A549 (cell line): Measurements from ENCODE around the gene RNF32. TPM values are rescaled to one million over a fixed set of nuclear protein-coding genes. Genes with fewer than 3 reads are reported as not detected.
A peak's percentile ranks its signal among the peaks of the same experiment; 100 is the strongest.
"Not testable (repeated sequence)": the region's sequence is repeated elsewhere in the genome, so short reads cannot be mapped to it uniquely, and the experiment has no call there.

Experiments
- ATAC-seq, 2 experiments: fragments of 200-7000 bp in 1 of 2; fragments of >200 bp in 1 of 2; cut with Nextera tagmentation in 1 of 2; cut with Tn5 transposase in 1 of 2; 3 replicates each; pipeline versions ENCODE4 v1.8.0 to v1.9.1; 2018 to 2020; ENCODE audit warnings: mild to moderate bottlenecking in 1 of 2, moderate library complexity in 1 of 2
- CTCF ChIA-PET: fragments of 300-600 bp; sonication (Branson Sonifier 250); formaldehyde crosslinking; extraction: SDS; loops from one replicate; lab custom pipeline; 2021; ENCODE audit warnings: antibody characterized with exemption, inconsistent platforms; lab: Yijun Ruan, JAX
- POLR2A ChIA-PET: fragments of 350-600 bp; formaldehyde crosslinking; extraction: SDS; loops from one replicate; lab custom pipeline; 2021; ENCODE audit warnings: antibody characterized with exemption, inconsistent platforms; lab: Yijun Ruan, JAX
- DNase-seq, 2 experiments: peaks; one replicate each; pipeline versions ENCODE4 v3.0.0 to v3.0.0-alpha.2; 2011 to 2016; ENCODE audit warnings: low read depth in 1 of 2, low spot score in 1 of 2
- FAIRE-seq: peaks from 2 replicates; lab custom pipeline; 2011; peaks lifted over from hg19 to GRCh38; lab: Jason Lieb, UNC
- H3K27ac ChIP-seq, 2 experiments: fragments of >200 bp; sonication (Bioruptor Twin); formaldehyde crosslinking; 3 replicates each; pipeline ENCODE4 v1.5.1; 2016 to 2017
- H3K4me1 ChIP-seq: fragments of >200 bp; sonication (Bioruptor Twin); formaldehyde crosslinking; 3 replicates; pipeline ENCODE4 v1.6.1; 2016
- H3K4me2 ChIP-seq: fragments of >200 bp; sonication (Bioruptor Twin); formaldehyde crosslinking; 3 replicates; pipeline ENCODE4 v1.6.1; 2016
- H3K4me3 ChIP-seq: fragments of >200 bp; sonication (Bioruptor Twin); formaldehyde crosslinking; 3 replicates; pipeline ENCODE4 v1.5.1; 2016
- H3K9me3 ChIP-seq: fragments of >200 bp; sonication (Bioruptor Twin); formaldehyde crosslinking; 3 replicates; pipeline ENCODE4 v1.6.1; 2016
- ATOH8 ChIP-seq: fragments of 250-450 bp; sonication (Bioruptor Pico); IDR thresholded peaks from 2 replicates; pipeline ENCODE4 v1.5.0; 2020; ENCODE audit warnings: low read depth, mild to moderate bottlenecking, moderate library complexity
- CEBPB ChIP-seq, 2 experiments: fragments of >200 bp in 1 of 2; sonication (Bioruptor Twin) in 1 of 2; formaldehyde crosslinking in 1 of 2; IDR thresholded peaks; 2 replicates each; pipeline ENCODE4 v1.6.1; 2012 to 2016
- EHMT2 ChIP-seq: fragments of 200-600 bp; sonication (generic); IDR thresholded peaks from 2 replicates; pipeline ENCODE4 v1.6.1; 2016; ENCODE audit warnings: antibody characterized with exemption, low read depth, mild to moderate bottlenecking, moderate library complexity
- ELK1 ChIP-seq: fragments of 150-350 bp; IDR thresholded peaks from 2 replicates; pipeline ENCODE4 v1.6.1; 2014; ENCODE audit warnings: low read depth, mild to moderate bottlenecking, low read length
- EP300 ChIP-seq, 2 experiments: fragments of >200 bp; sonication (Bioruptor Twin); formaldehyde crosslinking; IDR thresholded peaks; 2 replicates in 1 of 2; 3 replicates in 1 of 2; pipeline ENCODE4 v1.6.1; 2016 to 2017
- ESRRA ChIP-seq: fragments of 150-350 bp; IDR thresholded peaks from 2 replicates; pipeline ENCODE4 v1.6.1; 2014; ENCODE audit warnings: mild to moderate bottlenecking, low read length, borderline replicate concordance
- FOSL2 ChIP-seq, 2 experiments: fragments of 450-650 bp in 1 of 2; fragments of >200 bp in 1 of 2; sonication (Bioruptor Twin) in 1 of 2; formaldehyde crosslinking; IDR thresholded peaks; 2 replicates each; pipeline versions ENCODE4 v1.5.0 to v1.6.1; 2016 to 2020; ENCODE audit warnings: mild to moderate bottlenecking in 1 of 2, moderate library complexity in 1 of 2
- FOXS1 ChIP-seq: fragments of 250-450 bp; sonication (Bioruptor Pico); IDR thresholded peaks from 2 replicates; pipeline ENCODE4 v1.5.0; 2020; ENCODE audit warnings: mild to moderate bottlenecking, moderate library complexity
- HES2 ChIP-seq: fragments of >200 bp; sonication (Bioruptor Twin); formaldehyde crosslinking; IDR thresholded peaks from 2 replicates; pipeline ENCODE4 v1.6.1; 2016
- HEYL ChIP-seq: fragments of 250-450 bp; sonication (Bioruptor Pico); IDR thresholded peaks from 2 replicates; pipeline ENCODE4 v1.8.0; 2021; ENCODE audit warnings: mild to moderate bottlenecking, moderate library complexity
- JUN ChIP-seq, 2 experiments: fragments of >200 bp; sonication (Bioruptor Twin); formaldehyde crosslinking; IDR thresholded peaks; 2 replicates in 1 of 2; 3 replicates in 1 of 2; pipeline ENCODE4 v1.6.1; 2016 to 2017
- KDM1A ChIP-seq: fragments of 200-600 bp; sonication (generic); IDR thresholded peaks from 2 replicates; pipeline ENCODE4 v1.6.1; 2016; ENCODE audit warnings: low read depth, mild to moderate bottlenecking
- MAZ ChIP-seq: fragments of 150-350 bp; IDR thresholded peaks from 2 replicates; pipeline ENCODE4 v1.6.1; 2014; ENCODE audit warnings: antibody characterized with exemption, low read depth, low read length, borderline replicate concordance
- NFE2L2 ChIP-seq: fragments of 150-350 bp; conservative IDR thresholded peaks from 2 replicates; pipeline ENCODE4 v1.6.1; 2014; ENCODE audit warnings: low read length
- NPAS2 ChIP-seq: fragments of 250-450 bp; sonication (Bioruptor Pico); IDR thresholded peaks from 2 replicates; pipeline ENCODE4 v1.8.0; 2022; ENCODE audit warnings: mild to moderate bottlenecking, moderate library complexity, borderline replicate concordance
- REST ChIP-seq: fragments of 200-600 bp; sonication (generic); IDR thresholded peaks from 2 replicates; pipeline ENCODE4 v1.6.1; 2016; ENCODE audit warnings: antibody characterized with exemption, mild to moderate bottlenecking, moderate library complexity
- SMC3 ChIP-seq: fragments of >200 bp; sonication (Bioruptor Twin); formaldehyde crosslinking; IDR thresholded peaks from 3 replicates; pipeline ENCODE4 v1.6.1; 2018; ENCODE audit warnings: inconsistent platforms
- TFCP2L1 ChIP-seq: fragments of 250-450 bp; sonication (Bioruptor Pico); IDR thresholded peaks from 2 replicates; pipeline ENCODE4 v1.5.0; 2021; ENCODE audit warnings: mild to moderate bottlenecking
- USF2 ChIP-seq: fragments of 450-650 bp; IDR thresholded peaks from 2 replicates; pipeline ENCODE4 v1.6.1; 2014; ENCODE audit warnings: antibody characterized with exemption
- ZC3H11A ChIP-seq: fragments of 450-650 bp; IDR thresholded peaks from 2 replicates; pipeline ENCODE4 v1.6.1; 2014; ENCODE audit warnings: antibody characterized with exemption, mild to moderate bottlenecking
- ZFP36 ChIP-seq: fragments of 450-650 bp; IDR thresholded peaks from 2 replicates; pipeline ENCODE4 v1.6.1; 2014; ENCODE audit warnings: borderline replicate concordance; ENCODE audit not compliant: partially characterized antibody
- WGBS: methylation state at CpG from one replicate; pipeline ENCODE4 v1.1.6; 2017; ENCODE audit errors: missing lambda C conversion rate; 5-methylcytosine and 5-hydroxymethylcytosine counted together
- polyA plus RNA-seq, 4 experiments: library from polyadenylated mRNA; depleted of rRNA in 3 of 4; stranded (reverse); fragments of >200 nt; fragmentation: RNase III in 1 of 4; extraction: RNeasy Plus Mini Kit Qiagen cat#74134 plus additional on column Dnase treatment in 1 of 4; gene quantifications; 2 replicates in 3 of 4; 3 replicates in 1 of 4; pipeline ENCODE4 v1.2.3, GENCODE V29; 2011 to 2017

RNF32 gene
- polyA plus RNA-seq, 2 of the 4 experiments (the other 2 are of a cell fraction), result 1.8 to 2.8 TPM

GRCh38 chr7:156617215-156617614, 23.4 kb upstream of the RNF32 start (continued):
- TF ChIP-seq TFCP2L1 (CRISPR knock-in tag) (no peak), HES2 (no peak), ELK1 (no peak), NFE2L2 (no peak)
- TF ChIP-seq, all 56 proteins: peak for 0

GRCh38 chr7:156618078-156618779, 22.3 kb upstream of the RNF32 start:
- H3K9me3 ChIP-seq, result no peaks in the 10 kb centered on the region
- no peaks in the 10 kb centered on the region for H3K4me1 ChIP-seq
- H3K4me3 ChIP-seq, result no peak overlapping the region
- TF ChIP-seq ESRRA (no peak), NFE2L2 (no peak), ATOH8 (no peak), SMC3 (no peak), ZC3H11A (peak; percentile 83), FOSL2 (IDR thresholded peaks at IDR 0.05) (no peak), FOSL2 (CRISPR knock-in tag; IDR thresholded peaks at IDR 0.05) (no peak), TFCP2L1 (CRISPR knock-in tag) (no peak)
- POLR2A ChIA-PET, result no interaction called here
- 77% methylated on average over 14 of the region's 18 CpGs for WGBS
- ATAC-seq, result no peak
- H3K27ac ChIP-seq, result no peak overlapping the region
- no peak for DNase-seq
- no peak for FAIRE-seq
- H3K4me2 ChIP-seq, result no peak overlapping the region
- CTCF ChIA-PET, result interaction anchor here (1.2 to 1.8 kb wide), 2 partner anchors 11 to 27 kb away, joined by 3 to 4 read pairs; no protein-coding TSS in a partner anchor

- no peaks in the 10 kb centered on the region for H3K9me3 ChIP-seq
- DNase-seq, result no peak
- no peak overlapping the region for H3K27ac ChIP-seq
- WGBS, result 80% methylated on average over 14 of the region's 14 CpGs
- CTCF ChIA-PET, result interaction anchor here (1.2 to 1.8 kb wide), 2 partner anchors 10 to 27 kb away, joined by 3 to 4 read pairs; no protein-coding TSS in a partner anchor
- H3K4me2 ChIP-seq, result no peak overlapping the region
- H3K4me1 ChIP-seq, result no peaks in the 10 kb centered on the region
- POLR2A ChIA-PET, result no interaction called here
- no peak for TF ChIP-seq TFCP2L1 (CRISPR knock-in tag)
- no peak for TF ChIP-seq EP300 (IDR thresholded peaks at IDR 0.05)
- TF ChIP-seq USF2, result no peak
- no peak for TF ChIP-seq FOXS1 (CRISPR knock-in tag)
- TF ChIP-seq JUN (IDR thresholded peaks at IDR 0.05), result no peak
- TF ChIP-seq NPAS2 (CRISPR knock-in tag), result no peak
- TF ChIP-seq HEYL, result no peak
- no peak for TF ChIP-seq MAZ
- TF ChIP-seq REST, result no peak
- TF ChIP-seq CEBPB (IDR thresholded peaks at IDR 0.05), result no peak
- no peak for TF ChIP-seq ZFP36
- no peak for TF ChIP-seq EHMT2
- no peak for TF ChIP-seq KDM1A
- no peak for FAIRE-seq
- no peak overlapping the region for H3K4me3 ChIP-seq
- no peak; a peak in 1 of 6 replicates for ATAC-seq
These were observed 21.7 kb upstream of the RNF32 start for GRCh38 chr7:156618780-156619367.

- 67% methylated on average over 13 of the region's 13 CpGs for WGBS
- ATAC-seq, H3K9me3 ChIP-seq, POLR2A ChIA-PET, FAIRE-seq, H3K4me2 ChIP-seq, H3K27ac ChIP-seq, H3K4me3 ChIP-seq, DNase-seq, H3K4me1 ChIP-seq: not testable (repeated sequence)
- CTCF ChIA-PET, result interaction anchor here (1.8 kb wide), 1 partner anchor 28 kb away, joined by 4 read pairs; no protein-coding TSS in a partner anchor
These were observed 20.9 kb upstream of the RNF32 start for GRCh38 chr7:156619488-156620290.
